K562 (cell line): ENCODE results near the gene MLLT3. TPM values are rescaled to one million over a fixed set of nuclear protein-coding genes. Genes with fewer than 3 reads are reported as not detected.

Experiments
- ATAC-seq: fragments of 200-7000 bp; cut with Tn5 transposase; 3 replicates; pipeline ENCODE4 v1.9.1; 2020; ENCODE audit warnings: moderate library complexity
- BruUV-seq: library from RNA; stranded (reverse); fragments of 400-500 nt; replicated peaks from 2 replicates; lab custom pipeline; 2021; lab: Mats Ljungman, UMichigan
- CTCF ChIA-PET: fragments of 300-600 bp; formaldehyde crosslinking; extraction: SDS; loops from one replicate; lab custom pipeline; 2021; ENCODE audit warnings: low intra/inter-chr PET ratio; lab: Yijun Ruan, JAX
- POLR2A ChIA-PET: fragments of 300-600, 350-650 bp; sonication (Branson Sonifier 250); formaldehyde crosslinking; extraction: SDS; loops from one replicate; lab custom pipeline; 2021; ENCODE audit warnings: antibody characterized with exemption, inconsistent platforms; lab: Yijun Ruan, JAX
- DNase-seq, 4 experiments: peaks; one replicate each; pipeline versions ENCODE4 v3.0.0 to v3.0.0-alpha.2; 2011 to 2018; ENCODE audit warnings: low spot score in 3 of 4, mixed read lengths in 3 of 4; ENCODE audit errors: extremely low read depth in 1 of 4
- FAIRE-seq: peaks from 2 replicates; lab custom pipeline; 2011; peaks lifted over from hg19 to GRCh38; lab: Jason Lieb, UNC
- H2AFZ ChIP-seq: 2 replicates; pipeline ENCODE4 v1.6.0; 2011; ENCODE audit warnings: low read depth, low read length, control low read depth, inconsistent platforms
- H3K27ac ChIP-seq: fragments of 200-600 bp; 3 replicates; pipeline ENCODE4 v1.8.0; 2011; ENCODE audit warnings: low read depth, mild to moderate bottlenecking, control low read depth, inconsistent platforms, low read length, moderate library complexity, mixed read lengths; ENCODE audit errors: extremely low read depth
- H3K27me3 ChIP-seq, 2 experiments: fragments of 300-600 bp in 1 of 2; 2 replicates in 1 of 2; 3 replicates in 1 of 2; pipeline versions ENCODE4 v1.6.0 to v1.8.0; 2011; ENCODE audit warnings: inconsistent platforms in 2 of 2, low read length in 2 of 2, mild to moderate bottlenecking in 1 of 2, mixed read lengths in 1 of 2, moderate library complexity in 1 of 2; ENCODE audit not compliant: control insufficient read depth in 2 of 2, insufficient read depth in 2 of 2
- H3K36me3 ChIP-seq: fragments of 300-600 bp; 3 replicates; pipeline ENCODE4 v1.8.0; 2011; ENCODE audit warnings: mild to moderate bottlenecking, low read length, inconsistent platforms; ENCODE audit not compliant: control insufficient read depth, insufficient read depth
- H3K4me1 ChIP-seq, 2 experiments: fragments of 200-600 bp in 1 of 2; replicated peaks in 1 of 2; 2 replicates in 1 of 2; 3 replicates in 1 of 2; pipeline versions ENCODE4 v1.5.1 to v1.8.0; 2011; ENCODE audit warnings: inconsistent platforms in 2 of 2, low read length in 2 of 2, mild to moderate bottlenecking in 1 of 2, mixed read lengths in 1 of 2, moderate library complexity in 1 of 2; ENCODE audit not compliant: control insufficient read depth in 2 of 2, insufficient read depth in 2 of 2
- H3K4me2 ChIP-seq: 2 replicates; pipeline ENCODE4 v1.6.1; 2011; ENCODE audit warnings: low read length, control low read depth, inconsistent platforms, mixed read lengths; ENCODE audit not compliant: insufficient read depth
- H3K4me3 ChIP-seq: fragments of 200-600 bp; sonication (generic), shearing (Covaris generic); 2 replicates; pipeline ENCODE4 v1.5.1; 2016; ENCODE audit warnings: control low read depth, inconsistent platforms
- H3K79me2 ChIP-seq: fragments of 200-600 bp; 3 replicates; pipeline ENCODE4 v1.8.0; 2011; ENCODE audit warnings: low read length, inconsistent platforms; ENCODE audit not compliant: control insufficient read depth, insufficient read depth
- H3K9ac ChIP-seq, 2 experiments: 2 replicates each; pipeline versions ENCODE4 v1.6.0 to v1.6.1; 2011; ENCODE audit warnings: low read depth in 2 of 2, low read length in 2 of 2, control low read depth in 1 of 2, inconsistent platforms in 1 of 2, mild to moderate bottlenecking in 1 of 2, mixed read lengths in 1 of 2; ENCODE audit not compliant: insufficient read depth in 1 of 2
- H3K9me1 ChIP-seq: one replicate; pipeline ENCODE4 v1.6.0; 2011; ENCODE audit warnings: inconsistent platforms, mild to moderate bottlenecking, low read length, moderate library complexity; ENCODE audit not compliant: control insufficient read depth, insufficient read depth
- H3K9me3 ChIP-seq: replicated peaks from 2 replicates; pipeline ENCODE4 v1.5.1; 2011; ENCODE audit warnings: low read depth, low read length, inconsistent platforms; ENCODE audit not compliant: control insufficient read depth, insufficient read depth
- H4K20me1 ChIP-seq: replicated peaks from 2 replicates; pipeline ENCODE4 v1.6.1; 2011; ENCODE audit warnings: low read length, inconsistent platforms, mixed read lengths; ENCODE audit not compliant: control insufficient read depth, insufficient read depth
- BRD4 ChIP-seq: fragments of 200-600 bp; sonication (generic); IDR thresholded peaks from 2 replicates; pipeline ENCODE4 v1.6.1; 2017; ENCODE audit warnings: inconsistent platforms
- E2F5 ChIP-seq: sonication (generic); formaldehyde crosslinking; IDR thresholded peaks from 2 replicates; pipeline ENCODE4 v1.8.0; 2022; ENCODE audit warnings: mild to moderate bottlenecking, missing genetic modification reagents
- HNRNPH1 ChIP-seq: fragments of 200-400 bp; formaldehyde crosslinking; optimal IDR thresholded peaks from 2 replicates; pipeline ENCODE3; 2017; ENCODE audit warnings: low read depth, mild to moderate bottlenecking, low read length, moderate library complexity
- LEF1 ChIP-seq: fragments of 450-650 bp; IDR thresholded peaks from 2 replicates; pipeline ENCODE4 v1.6.1; 2016; ENCODE audit warnings: mild to moderate bottlenecking
- NR1H2 ChIP-seq: sonication (generic); formaldehyde crosslinking; IDR thresholded peaks from 2 replicates; pipeline ENCODE4 v1.4.0; 2020; ENCODE audit warnings: mild to moderate bottlenecking, missing genetic modification reagents
- NR4A1 ChIP-seq, 2 experiments: fragments of 250-450 bp in 1 of 2; fragments of 450-650 bp in 1 of 2; sonication (Bioruptor Pico) in 1 of 2; IDR thresholded peaks; 2 replicates each; pipeline versions ENCODE4 v1.4.0 to v1.6.1; 2016 to 2020; ENCODE audit warnings: mild to moderate bottlenecking in 2 of 2, missing compliant biosample characterization in 1 of 2, missing genetic modification characterization in 1 of 2, moderate library complexity in 1 of 2
- SMARCA4 ChIP-seq: fragments of 450-650 bp; IDR thresholded peaks from 2 replicates; pipeline ENCODE4 v1.6.1; 2016
- ZNF274 ChIP-seq: IDR thresholded peaks from 2 replicates; pipeline ENCODE4 v1.6.1; 2011; ENCODE audit warnings: low read depth, mild to moderate bottlenecking, low read length, moderate library complexity, borderline replicate concordance
- WGBS: fragments of 100-300 bp; shearing (Covaris generic); methylation state at CpG from one replicate; pipeline ENCODE4 v1.1.6; 2016; ENCODE audit warnings: low coverage, mixed read lengths; ENCODE audit not compliant: insufficient coverage; ENCODE audit errors: missing lambda C conversion rate; 5-methylcytosine and 5-hydroxymethylcytosine counted together
- in situ Hi-C: fragments of 300-500 bp; cut with MboI; formaldehyde crosslinking; loops from 4 replicates; pipeline ENCODE4 v1.15.0; 2018; ENCODE audit warnings: inconsistent platforms, mixed read lengths
- intact Hi-C: fragments of 100-400 bp; cut with micrococcal nuclease; formaldehyde crosslinking; loops from 2 replicates; pipeline ENCODE4 v1.14.2; 2022
- polyA plus RNA-seq, 8 experiments: library from polyadenylated mRNA; depleted of rRNA in 4 of 8; stranded (reverse) in 5 of 8; unstranded in 3 of 8; fragments of >200 nt; fragmentation: Nextera tagmentation in 2 of 8; fragmentation: Illumina TruSeq in 1 of 8; extraction: Ambion mirVana in 2 of 8; extraction: Trizol in 1 of 8; gene quantifications; 2 replicates each; pipeline versions ENCODE4 v1.2.1 to v1.2.3, GENCODE V29; 2011 to 2014; ENCODE audit warnings: inconsistent platforms in 1 of 8, missing spikeins in 1 of 8
- total RNA-seq, 7 experiments: library from RNA; depleted of rRNA in 6 of 7; stranded (reverse); fragments of >200 nt in 6 of 7; fragmentation: Illumina TruSeq in 2 of 7; extraction: Trizol in 2 of 7; gene quantifications; 2 replicates each; pipeline versions ENCODE4 v1.2.1 to v1.2.3, GENCODE V29; 2011 to 2021; ENCODE audit warnings: low replicate concordance in 1 of 7
- TF ChIP-seq, protein P1 (sequence below): fragments of 450-650 bp; IDR thresholded peaks from 2 replicates; pipeline ENCODE4 v1.6.1; 2017; ENCODE audit warnings: mild to moderate bottlenecking, moderate library complexity
- TF ChIP-seq, protein P2 (sequence below): fragments of 200-800 bp; sonication (Bioruptor generic); IDR thresholded peaks from 2 replicates; pipeline ENCODE4 v1.6.1; 2016; ENCODE audit warnings: missing genetic modification characterization, missing compliant biosample characterization

MLLT3 gene
- total and polyA plus RNA-seq, 9 of the 15 experiments (the other 6 are each of a cell fraction or from before 2014, with no cell fraction given), result 0.07 to 0.42 (median 0.22) TPM; not detected in 4

DNA sequence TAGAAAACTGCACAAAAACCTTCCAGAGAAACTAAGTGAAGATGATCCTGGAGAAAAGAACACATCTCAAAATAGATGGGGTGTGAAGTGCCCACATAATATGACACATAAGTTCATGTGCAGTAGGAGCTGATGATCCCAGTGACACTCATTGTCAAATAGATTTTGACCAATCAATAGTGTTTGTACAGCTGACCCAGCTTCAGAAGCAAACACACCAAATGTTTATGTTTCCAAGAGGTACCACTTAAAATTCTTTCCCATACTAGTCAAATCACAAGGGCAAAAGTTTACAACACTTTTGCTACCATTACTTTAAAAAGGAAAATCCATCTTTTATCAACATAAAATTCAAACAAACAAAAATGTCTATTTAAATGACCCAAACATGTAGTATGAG, 175.0 kb downstream of the MLLT3 start:
- ChIA-PET POLR2A (no interaction called here), CTCF (no interaction called here)
- no peaks in the 10 kb centered on the region for H4K20me1 ChIP-seq
- no peak overlapping the region for H3K9ac ChIP-seq
- no TSS peak for BruUV-seq
- no peak overlapping the region for H3K4me2 ChIP-seq
- no peaks in the 10 kb centered on the region for H3K27me3 ChIP-seq
- no peak for DNase-seq
- in situ Hi-C loops, result no loop called here
- H3K4me3 ChIP-seq, result no peak overlapping the region
- no peak for FAIRE-seq
- H3K27ac ChIP-seq, result no peak overlapping the region
- no peaks in the 10 kb centered on the region for H3K9me1 ChIP-seq
- H3K9me3 ChIP-seq, result no peaks in the 10 kb centered on the region
- TF ChIP-seq NR4A1 (CRISPR knock-in tag; IDR thresholded peaks at IDR 0.05) (no peak), NR4A1 (tag; IDR thresholded peaks at IDR 0.05) (no peak), E2F5 (no peak)
- TF ChIP-seq, all 486 proteins: peak for 0
- H3K36me3 ChIP-seq, result no peaks in the 10 kb centered on the region
- intact Hi-C loops, result no loop called here
- no peak for ATAC-seq
- H3K79me2 ChIP-seq, result no peaks in the 10 kb centered on the region
- no peaks in the 10 kb centered on the region for H3K4me1 ChIP-seq
- H2AFZ ChIP-seq, result no peak overlapping the region

DNA sequence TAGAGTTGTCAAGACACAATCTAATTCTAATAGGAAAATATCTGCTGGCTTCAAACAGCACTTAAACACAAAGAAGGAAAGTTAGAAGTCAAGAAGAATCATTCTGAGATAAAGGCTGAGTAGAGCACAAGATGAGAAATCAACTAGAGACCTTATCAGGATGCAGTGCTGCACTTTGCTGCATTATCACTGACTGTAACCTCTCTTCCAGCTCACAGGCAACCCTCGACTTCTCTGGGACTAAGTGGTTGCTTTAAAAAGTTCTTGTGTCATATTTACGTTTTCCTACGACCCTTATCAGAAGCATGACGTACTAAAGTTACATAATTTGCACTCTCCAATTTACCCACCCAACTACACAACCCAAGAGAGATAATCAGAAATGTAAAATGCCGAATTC, 176.1 kb downstream of the MLLT3 start:
- BruUV-seq, result no TSS peak
- Histone ChIP-seq H3K4me3 (no peak overlapping the region), H3K4me2 (no peak overlapping the region), H3K9ac (no peak overlapping the region), H4K20me1 (no peaks in the 10 kb centered on the region), H3K4me1 (no peaks in the 10 kb centered on the region), H3K9me1 (no peaks in the 10 kb centered on the region), H3K27me3 (no peaks in the 10 kb centered on the region), H3K27ac (no peak overlapping the region), H3K36me3 (no peaks in the 10 kb centered on the region), H2AFZ (no peak overlapping the region), H3K9me3 (no peaks in the 10 kb centered on the region), H3K79me2 (no peaks in the 10 kb centered on the region)
- ChIA-PET POLR2A (no interaction called here), CTCF (no interaction called here)
- in situ Hi-C loops, result no loop called here
- ATAC-seq (no peak), FAIRE-seq (no peak), DNase-seq (no peak)
- intact Hi-C loops, result no loop called here
- 3% methylated on average over 5 of the region's 5 CpGs for WGBS
- TF ChIP-seq HNRNPH1, result no peak
- no peak for TF ChIP-seq BRD4
- TF ChIP-seq SMARCA4, result no peak
- TF ChIP-seq, protein P1, sequence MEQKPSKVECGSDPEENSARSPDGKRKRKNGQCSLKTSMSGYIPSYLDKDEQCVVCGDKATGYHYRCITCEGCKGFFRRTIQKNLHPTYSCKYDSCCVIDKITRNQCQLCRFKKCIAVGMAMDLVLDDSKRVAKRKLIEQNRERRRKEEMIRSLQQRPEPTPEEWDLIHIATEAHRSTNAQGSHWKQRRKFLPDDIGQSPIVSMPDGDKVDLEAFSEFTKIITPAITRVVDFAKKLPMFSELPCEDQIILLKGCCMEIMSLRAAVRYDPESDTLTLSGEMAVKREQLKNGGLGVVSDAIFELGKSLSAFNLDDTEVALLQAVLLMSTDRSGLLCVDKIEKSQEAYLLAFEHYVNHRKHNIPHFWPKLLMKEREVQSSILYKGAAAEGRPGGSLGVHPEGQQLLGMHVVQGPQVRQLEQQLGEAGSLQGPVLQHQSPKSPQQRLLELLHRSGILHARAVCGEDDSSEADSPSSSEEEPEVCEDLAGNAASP, result no peak
- no peak for TF ChIP-seq ZNF274
- no peak for TF ChIP-seq LEF1
- TF ChIP-seq, protein P2, sequence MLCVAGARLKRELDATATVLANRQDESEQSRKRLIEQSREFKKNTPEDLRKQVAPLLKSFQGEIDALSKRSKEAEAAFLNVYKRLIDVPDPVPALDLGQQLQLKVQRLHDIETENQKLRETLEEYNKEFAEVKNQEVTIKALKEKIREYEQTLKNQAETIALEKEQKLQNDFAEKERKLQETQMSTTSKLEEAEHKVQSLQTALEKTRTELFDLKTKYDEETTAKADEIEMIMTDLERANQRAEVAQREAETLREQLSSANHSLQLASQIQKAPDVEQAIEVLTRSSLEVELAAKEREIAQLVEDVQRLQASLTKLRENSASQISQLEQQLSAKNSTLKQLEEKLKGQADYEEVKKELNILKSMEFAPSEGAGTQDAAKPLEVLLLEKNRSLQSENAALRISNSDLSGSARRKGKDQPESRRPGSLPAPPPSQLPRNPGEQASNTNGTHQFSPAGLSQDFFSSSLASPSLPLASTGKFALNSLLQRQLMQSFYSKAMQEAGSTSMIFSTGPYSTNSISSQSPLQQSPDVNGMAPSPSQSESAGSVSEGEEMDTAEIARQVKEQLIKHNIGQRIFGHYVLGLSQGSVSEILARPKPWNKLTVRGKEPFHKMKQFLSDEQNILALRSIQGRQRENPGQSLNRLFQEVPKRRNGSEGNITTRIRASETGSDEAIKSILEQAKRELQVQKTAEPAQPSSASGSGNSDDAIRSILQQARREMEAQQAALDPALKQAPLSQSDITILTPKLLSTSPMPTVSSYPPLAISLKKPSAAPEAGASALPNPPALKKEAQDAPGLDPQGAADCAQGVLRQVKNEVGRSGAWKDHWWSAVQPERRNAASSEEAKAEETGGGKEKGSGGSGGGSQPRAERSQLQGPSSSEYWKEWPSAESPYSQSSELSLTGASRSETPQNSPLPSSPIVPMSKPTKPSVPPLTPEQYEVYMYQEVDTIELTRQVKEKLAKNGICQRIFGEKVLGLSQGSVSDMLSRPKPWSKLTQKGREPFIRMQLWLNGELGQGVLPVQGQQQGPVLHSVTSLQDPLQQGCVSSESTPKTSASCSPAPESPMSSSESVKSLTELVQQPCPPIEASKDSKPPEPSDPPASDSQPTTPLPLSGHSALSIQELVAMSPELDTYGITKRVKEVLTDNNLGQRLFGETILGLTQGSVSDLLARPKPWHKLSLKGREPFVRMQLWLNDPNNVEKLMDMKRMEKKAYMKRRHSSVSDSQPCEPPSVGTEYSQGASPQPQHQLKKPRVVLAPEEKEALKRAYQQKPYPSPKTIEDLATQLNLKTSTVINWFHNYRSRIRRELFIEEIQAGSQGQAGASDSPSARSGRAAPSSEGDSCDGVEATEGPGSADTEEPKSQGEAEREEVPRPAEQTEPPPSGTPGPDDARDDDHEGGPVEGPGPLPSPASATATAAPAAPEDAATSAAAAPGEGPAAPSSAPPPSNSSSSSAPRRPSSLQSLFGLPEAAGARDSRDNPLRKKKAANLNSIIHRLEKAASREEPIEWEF, result no peak
- TF ChIP-seq NR1H2 (CRISPR knock-in tag), result no peak
